PFSK-1 (cell line): ENCODE results near the gene RPA4.

Experiments used
- POLR2AphosphoS5 ChIP-seq: IDR thresholded peaks from 2 replicates; pipeline ENCODE4 v1.6.1; 2012; ENCODE audit warnings: low read depth, mild to moderate bottlenecking, control low read depth, low read length, moderate library complexity
- REST ChIP-seq, 2 experiments: IDR thresholded peaks; 2 replicates each; pipeline versions ENCODE4 v1.6.1 to v1.8.0; 2011 to 2012; ENCODE audit warnings: low read depth in 2 of 2, low read length in 2 of 2, control low read depth in 1 of 2, inconsistent platforms in 1 of 2, mild to moderate bottlenecking in 1 of 2, moderate library complexity in 1 of 2; ENCODE audit not compliant: insufficient read depth in 1 of 2
- SIN3A ChIP-seq: IDR thresholded peaks from 2 replicates; pipeline ENCODE4 v1.6.1; 2012; ENCODE audit warnings: mild to moderate bottlenecking, low read length, moderate library complexity, borderline replicate concordance; ENCODE audit not compliant: insufficient read depth
- TAF1 ChIP-seq: IDR thresholded peaks from 2 replicates; pipeline ENCODE4 v1.6.1; 2012; ENCODE audit warnings: low read length, control low read depth, borderline replicate concordance; ENCODE audit not compliant: insufficient read depth

GRCh38 chrX:96929036-96929435, 45.3 kb downstream of the RPA4 start:
- TF ChIP-seq REST (IDR thresholded peaks at IDR 0.05; ENCODE audit: insufficient read depth in 1 of 2, low read depth in 2 of 2, low read length in 2 of 2) (no peak), POLR2AphosphoS5 (no peak), SIN3A (no peak), TAF1 (no peak)
